Tibial nerve (tissue), 3 donors: ENCODE results near the gene NEURL3.

Experiments
- POLR2A ChIP-seq, 2 donors: fragments of 450-650 bp; IDR thresholded peaks; one replicate each; pipeline ENCODE4 v1.6.1; 2017; ENCODE audit warnings: antibody characterized with exemption in 2 of 2, mild to moderate bottlenecking in 2 of 2, moderate library complexity in 2 of 2
- TF ChIP-seq, protein P1 (sequence below), 5 experiments: fragments of 200-600 bp in 3 of 5; fragments of 450-650 bp in 2 of 5; sonication (generic) in 3 of 5; IDR thresholded peaks; one replicate each; pipeline ENCODE4 v1.5.1; 2016 to 2019; ENCODE audit warnings: antibody characterized with exemption in 5 of 5, mild to moderate bottlenecking in 3 of 5, moderate library complexity in 2 of 5

DNA sequence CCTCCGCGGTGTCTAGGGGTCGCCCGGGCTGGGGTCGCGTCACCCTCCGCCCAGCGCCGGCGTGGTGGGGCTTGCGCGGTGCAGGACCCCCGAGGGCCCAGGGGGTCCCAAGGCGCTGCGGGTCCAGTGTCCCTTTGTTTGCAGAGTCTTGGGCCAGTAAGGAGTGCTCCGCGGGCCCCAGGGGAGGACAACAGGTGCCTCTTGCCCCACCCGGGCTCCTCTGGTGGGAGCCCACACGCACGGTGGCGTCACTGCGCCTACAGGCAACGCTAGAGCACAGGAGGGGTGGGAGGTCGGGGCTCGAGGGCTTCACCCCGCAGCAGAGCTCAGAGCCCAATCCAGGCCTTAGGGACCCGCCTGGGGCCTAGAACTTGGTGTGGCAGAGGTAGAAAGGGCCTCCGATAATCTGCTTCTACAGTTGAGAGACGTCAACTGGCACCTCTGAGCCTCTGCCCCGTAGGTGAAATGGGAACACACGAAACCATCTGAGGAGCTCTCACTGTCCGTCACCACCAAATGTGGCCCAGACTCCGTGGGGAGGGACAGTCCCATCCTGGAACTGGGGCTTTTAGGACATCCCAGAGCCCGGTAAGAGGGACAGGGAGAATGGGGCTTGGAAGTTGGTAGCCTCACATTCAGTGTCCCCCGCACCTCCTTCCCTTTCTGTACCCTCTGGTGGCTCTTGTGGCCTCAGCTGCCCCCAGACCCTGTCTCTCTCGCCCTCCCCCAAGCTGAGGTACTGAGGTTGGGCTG, 32.8 kb upstream of the NEURL3 start:
- TF ChIP-seq POLR2A (IDR thresholded peaks at IDR 0.05) = no peak
- TF ChIP-seq, protein P1, sequence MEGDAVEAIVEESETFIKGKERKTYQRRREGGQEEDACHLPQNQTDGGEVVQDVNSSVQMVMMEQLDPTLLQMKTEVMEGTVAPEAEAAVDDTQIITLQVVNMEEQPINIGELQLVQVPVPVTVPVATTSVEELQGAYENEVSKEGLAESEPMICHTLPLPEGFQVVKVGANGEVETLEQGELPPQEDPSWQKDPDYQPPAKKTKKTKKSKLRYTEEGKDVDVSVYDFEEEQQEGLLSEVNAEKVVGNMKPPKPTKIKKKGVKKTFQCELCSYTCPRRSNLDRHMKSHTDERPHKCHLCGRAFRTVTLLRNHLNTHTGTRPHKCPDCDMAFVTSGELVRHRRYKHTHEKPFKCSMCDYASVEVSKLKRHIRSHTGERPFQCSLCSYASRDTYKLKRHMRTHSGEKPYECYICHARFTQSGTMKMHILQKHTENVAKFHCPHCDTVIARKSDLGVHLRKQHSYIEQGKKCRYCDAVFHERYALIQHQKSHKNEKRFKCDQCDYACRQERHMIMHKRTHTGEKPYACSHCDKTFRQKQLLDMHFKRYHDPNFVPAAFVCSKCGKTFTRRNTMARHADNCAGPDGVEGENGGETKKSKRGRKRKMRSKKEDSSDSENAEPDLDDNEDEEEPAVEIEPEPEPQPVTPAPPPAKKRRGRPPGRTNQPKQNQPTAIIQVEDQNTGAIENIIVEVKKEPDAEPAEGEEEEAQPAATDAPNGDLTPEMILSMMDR (IDR thresholded peaks at IDR 0.05) = no peak
